Activated T-cell treated with anti-CD3 and anti-CD28 coated beads for 24 hours (primary cell): ENCODE data around the gene MYH11.
"Not testable (repeated sequence)": the region's sequence is repeated elsewhere in the genome, so short reads cannot be mapped to it uniquely, and the experiment has no call there.

ENCODE experiments used
- DNase-seq: peaks from one replicate; pipeline ENCODE4 v3.0.0-alpha.2; 2020; ENCODE audit warnings: low read depth

MYH11 gene

GRCh38 chr16:15839204-15839603 is 17.6 kb downstream of the MYH11 start:
- not testable (repeated sequence) for DNase-seq

DNA sequence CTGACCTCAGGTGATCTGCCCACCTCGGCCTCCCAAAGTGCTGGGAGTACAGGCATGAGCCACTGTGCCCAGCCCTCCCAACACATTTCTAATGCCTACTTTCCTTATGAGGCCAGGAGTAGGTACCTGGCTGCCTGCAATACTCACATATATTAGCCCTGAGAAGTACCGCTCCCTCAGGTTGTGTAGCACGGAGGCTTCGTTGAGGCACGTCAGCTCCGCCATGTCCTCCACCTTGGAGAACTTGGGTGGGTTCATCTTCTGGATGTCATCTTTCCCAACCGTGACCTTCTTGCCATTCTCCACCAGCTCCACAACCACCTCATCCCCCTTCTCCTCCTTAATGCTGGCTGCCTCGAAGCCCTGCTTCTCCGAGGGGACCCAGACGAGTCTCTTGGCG is 19.1 kb downstream of the MYH11 start:
- DNase-seq = no peak

DNA sequence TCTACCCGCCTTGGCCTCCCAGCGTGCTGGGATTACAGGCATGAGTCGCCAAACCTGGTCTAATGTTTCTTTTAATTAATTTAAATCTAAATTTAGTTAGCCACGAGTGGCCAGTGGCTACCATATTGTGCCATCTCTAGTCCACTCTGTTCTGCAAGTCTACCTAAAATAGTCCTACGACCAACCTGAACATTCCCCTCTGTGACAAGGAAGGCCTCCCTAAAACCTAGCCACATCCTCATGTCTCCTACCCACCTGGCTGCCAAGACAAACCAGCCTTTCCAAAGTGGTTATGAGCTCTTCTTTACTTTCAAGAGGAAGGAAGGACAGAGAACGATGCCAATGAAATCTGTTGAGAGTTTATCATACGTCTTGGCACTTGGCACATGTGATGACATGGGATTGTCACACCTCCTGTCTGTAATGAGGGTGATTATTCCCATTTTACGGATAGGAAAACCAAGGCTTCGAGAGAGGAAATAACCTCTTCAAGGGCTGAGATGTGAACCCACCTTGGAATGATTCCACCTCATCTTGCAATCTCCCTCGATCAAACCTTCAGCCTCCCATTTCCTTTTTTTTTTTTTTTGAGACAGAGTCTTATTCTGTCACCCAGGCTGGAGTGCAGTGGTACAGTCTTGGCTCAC is 19.7 kb downstream of the MYH11 start:
- DNase-seq = no peak

DNA sequence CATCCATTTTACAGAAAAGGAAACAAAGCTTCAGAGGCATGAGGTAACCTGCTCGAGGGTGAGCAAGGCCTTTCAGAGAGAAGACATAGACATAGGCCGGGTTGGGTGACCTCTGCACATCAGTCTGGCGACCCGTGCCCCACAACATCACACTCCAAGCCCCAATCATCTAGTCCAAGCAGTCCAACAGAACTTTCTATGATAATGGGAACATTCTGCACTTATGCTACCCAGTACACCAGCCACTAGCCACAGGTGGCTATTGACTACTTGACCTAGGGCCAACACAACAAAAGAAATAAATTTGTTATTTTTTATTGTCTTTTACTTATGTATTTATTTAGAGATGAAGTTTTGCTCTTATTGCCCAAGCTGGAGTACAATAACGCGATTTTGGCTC is 20.8 kb downstream of the MYH11 start:
- no peak for DNase-seq

DNA sequence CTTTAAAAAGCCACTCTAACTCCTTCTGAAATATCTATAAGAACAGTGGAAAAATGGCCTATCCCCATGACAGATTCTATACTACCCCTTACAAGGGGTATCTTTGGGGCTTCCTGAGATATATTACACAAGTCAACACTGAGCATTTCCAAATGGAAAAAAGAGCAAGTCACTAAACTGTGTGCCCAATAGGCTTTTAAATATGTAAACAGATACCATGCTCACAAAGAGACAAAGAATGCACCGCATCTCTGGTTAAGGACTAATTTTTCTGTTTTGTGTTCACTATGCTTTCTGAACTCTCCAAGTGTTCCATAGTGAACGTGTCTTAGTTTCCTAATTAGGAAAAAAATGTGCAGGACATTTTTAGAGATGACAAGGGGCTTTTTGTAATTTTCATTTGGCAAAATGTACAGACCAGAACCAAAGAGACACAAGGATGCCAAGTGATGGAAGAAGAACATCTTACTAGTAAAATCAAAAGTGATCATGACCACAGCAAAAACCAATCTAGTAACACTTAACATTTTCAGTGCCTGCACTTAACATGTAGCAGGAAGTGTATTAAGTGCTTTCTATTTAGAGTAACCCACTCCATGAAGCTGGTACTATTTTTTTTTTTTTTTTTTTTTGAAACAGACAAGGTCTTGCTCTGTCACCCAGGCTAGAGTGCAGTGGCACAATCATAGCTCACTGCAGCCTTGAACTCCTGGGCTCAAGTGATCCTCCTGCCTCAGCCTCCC is 21.5 kb downstream of the MYH11 start:
- no peak for DNase-seq

- DNase-seq = no peak
These were observed 22.3 kb downstream of the MYH11 start for GRCh38 chr16:15834502-15834901.

GRCh38 chr16:15833541-15833940 is 23.3 kb downstream of the MYH11 start:
- DNase-seq = no peak

- DNase-seq = no peak
These were observed 24.6 kb downstream of the MYH11 start for GRCh38 chr16:15832241-15832640.

DNA sequence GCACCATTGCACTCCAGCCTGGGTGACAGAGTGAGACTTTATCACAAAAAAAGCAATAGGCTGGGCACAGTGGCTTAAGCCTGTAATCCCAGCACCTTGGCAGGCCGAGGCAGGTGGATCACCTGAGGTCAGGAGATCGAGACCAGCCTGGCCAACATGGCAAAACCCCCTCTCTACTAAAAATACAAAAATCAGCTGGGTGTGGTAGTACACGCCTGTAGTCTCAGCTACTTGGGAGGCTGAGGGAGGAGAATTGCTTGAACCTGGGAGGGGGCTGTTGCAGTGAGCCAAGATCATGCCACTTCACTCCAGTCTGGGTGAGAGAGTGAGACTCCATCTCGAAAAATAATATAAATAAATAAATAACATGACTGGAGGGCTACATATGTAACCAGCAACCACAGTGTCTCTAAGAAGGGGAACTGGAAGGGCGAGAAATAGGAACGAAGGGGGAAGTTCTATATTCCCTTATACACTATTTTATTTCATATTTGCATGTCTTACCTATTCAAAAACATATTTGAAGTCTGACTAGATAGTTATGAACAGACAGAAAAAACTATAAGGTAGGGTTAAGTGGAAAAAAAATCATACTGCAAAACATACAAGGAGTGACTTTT is 25.9 kb downstream of the MYH11 start:
- DNase-seq = no peak

DNA sequence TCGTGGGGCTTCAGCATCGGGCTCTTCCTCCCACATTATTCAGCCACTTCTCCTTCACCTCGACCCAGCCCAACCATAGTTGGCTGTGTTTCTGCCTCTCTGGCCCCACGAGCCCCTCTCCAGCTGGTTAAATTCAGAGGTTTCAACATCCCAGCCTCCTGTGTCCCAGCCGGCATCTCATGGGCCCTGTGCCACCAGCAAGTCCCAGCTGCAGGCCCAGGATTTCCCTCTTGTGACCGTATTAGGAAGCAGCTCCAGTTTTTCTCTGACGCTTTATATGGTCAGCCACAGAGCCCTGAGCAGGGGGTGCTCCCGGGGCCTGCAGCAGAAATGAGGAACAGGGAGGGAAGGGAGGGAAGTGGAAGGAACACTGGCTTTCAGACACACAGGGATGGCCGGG is 27.4 kb downstream of the MYH11 start:
- no peak for DNase-seq

DNA sequence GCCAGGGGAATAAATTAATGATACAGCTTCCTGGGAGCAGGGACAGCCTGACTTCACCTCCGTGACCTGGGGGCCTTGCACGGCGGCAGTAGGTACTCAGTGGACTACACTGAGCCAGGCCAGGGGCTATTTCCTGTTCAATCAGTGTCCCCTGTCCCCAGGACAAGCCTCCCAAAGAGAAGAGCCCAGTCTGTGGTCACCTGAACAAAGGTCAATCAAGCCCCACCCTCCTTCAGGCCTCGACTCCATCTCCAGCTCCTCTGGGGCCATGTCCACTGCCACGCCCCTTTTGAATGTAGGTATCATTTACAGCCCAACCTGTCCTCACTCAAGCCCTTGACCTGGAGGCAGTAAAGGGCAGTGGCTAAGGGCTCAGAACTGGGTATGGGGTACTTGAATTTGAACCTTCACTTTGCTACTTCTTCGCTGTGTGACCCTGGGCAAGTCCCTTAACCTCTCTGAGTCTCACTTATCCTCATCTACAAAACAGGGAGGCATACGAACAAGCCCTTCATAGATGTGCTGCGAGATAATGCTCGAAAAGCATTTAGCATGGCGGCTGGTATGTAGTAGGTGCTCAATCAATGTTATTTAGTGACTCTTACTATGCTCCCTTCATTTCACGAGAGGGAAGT is 29.0 kb downstream of the MYH11 start:
- DNase-seq = no peak

GRCh38 chr16:15827299-15827698 is 29.5 kb downstream of the MYH11 start:
- DNase-seq = no peak

GRCh38 chr16:15825750-15826305 is 31.0 kb downstream of the MYH11 start:
- no peak for DNase-seq

DNA sequence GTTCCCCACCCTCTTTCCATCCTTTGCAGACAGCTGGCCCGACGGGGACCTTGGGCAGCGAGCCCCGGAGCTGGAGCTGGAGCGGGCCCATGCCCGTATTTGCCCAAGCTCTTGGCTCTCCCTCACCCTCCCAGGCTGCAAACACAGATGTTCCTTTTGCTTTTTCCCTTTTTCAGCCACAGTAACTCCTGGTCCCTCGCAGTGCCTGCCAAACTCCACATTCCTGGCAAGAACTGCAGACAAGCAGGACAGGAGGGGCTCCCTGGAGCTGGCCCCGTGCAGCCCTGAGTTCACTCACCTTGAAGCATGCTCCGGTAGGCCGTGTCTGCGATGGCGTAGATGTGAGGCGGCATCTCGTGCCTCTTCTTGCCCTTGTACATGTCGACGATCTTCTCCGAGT is 33.9 kb downstream of the MYH11 start:
- DNase-seq = no peak

GRCh38 chr16:15820837-15821236 is 36.0 kb downstream of the MYH11 start:
- no peak for DNase-seq

GRCh38 chr16:15819046-15819445 is 37.8 kb downstream of the MYH11 start:
- no peak for DNase-seq

DNA sequence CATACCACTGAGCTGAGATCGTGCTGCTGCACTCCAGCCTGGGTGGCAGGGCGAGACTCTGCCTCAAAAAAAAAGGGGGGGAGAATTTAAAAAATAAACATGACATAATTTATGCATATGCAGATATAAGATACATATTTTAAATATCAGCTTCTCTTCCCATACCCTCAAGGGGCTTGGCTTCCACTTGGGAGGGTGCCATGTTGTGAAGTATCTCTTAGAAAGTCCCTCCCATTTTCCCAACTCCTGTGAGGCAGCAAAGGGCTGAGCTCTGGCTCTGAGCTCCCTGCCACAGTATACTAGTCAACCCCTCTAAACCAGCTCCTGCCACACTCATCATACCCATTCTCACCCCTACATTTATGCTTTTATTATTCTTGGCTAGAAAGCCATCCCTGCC is 39.4 kb downstream of the MYH11 start:
- no peak for DNase-seq

DNA sequence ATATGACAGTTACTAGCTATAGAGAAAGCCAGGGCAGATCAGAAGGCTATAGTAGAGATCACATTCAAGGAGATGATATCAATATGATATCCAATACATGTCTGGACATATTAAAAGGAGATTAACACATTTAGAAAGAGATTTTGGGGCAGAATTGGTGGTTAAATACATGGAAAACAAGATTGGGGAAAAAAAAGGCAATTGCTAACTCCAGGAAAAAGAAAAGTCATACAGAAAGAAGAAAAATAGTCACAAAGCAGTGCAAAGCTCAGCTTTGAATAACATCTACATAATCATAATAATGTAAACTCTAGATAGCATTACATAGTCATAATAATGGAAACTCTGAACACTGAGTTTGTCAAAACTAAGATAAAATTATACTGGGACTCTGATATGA is 40.6 kb downstream of the MYH11 start:
- no peak for DNase-seq

DNA sequence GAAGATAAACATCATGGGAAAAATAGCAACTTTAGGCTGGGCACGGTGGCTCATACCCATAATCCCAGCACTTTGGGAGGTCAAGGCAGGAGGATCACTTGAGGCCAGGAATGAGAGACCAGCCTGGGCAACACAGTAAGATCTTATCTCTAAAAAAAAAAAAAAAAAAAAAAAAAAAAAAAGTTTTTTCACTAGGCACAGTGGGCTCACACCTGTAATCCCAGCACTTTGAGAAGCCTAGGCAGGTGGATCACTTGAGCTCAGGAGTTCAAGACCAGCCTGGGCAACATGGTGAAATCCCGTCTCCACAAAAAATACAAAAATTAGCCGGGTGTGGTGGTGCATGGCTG is 44.5 kb downstream of the MYH11 start:
- not testable (repeated sequence) for DNase-seq

GRCh38 chr16:15811481-15812400 is 45.1 kb downstream of the MYH11 start:
- DNase-seq = no peak

- no peak for DNase-seq
These were observed 45.9 kb downstream of the MYH11 start for GRCh38 chr16:15810949-15811348.

DNA sequence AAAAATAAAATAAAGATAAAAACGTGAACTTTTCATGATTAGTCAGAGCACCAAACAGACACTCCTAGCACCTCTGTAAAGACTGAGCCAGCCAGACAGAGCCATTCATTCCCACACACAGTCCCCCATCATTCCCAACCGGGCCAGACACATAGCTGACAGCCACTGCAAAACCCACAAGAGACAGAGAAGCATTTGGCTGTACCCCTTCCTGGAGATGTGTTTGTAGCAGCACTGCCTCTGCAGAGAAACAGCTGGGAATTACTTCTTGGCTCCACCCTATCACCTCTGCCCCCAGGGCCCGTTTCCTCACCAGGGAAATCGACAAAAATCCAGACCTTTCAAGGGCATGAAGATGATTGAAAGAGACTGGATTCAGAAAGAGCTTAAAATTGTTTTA is 46.4 kb downstream of the MYH11 start:
- no peak for DNase-seq
